HG03135 (cell line): ENCODE measurements around the gene KCNK1.

ENCODE experiments used
- ATAC-seq: cut with Tn5 transposase; IDR thresholded peaks from one replicate; pipeline ENCODE4 v1.9.1; 2021; ENCODE audit warnings: mild to moderate bottlenecking, moderate library complexity; ENCODE audit not compliant: unreplicated experiment

The KCNK1 gene

GRCh38 chr1:233635765-233636502 is 22.0 kb downstream of the KCNK1 start:
- no peak for ATAC-seq

- ATAC-seq, result no peak
These were observed 22.6 kb downstream of the KCNK1 start for GRCh38 chr1:233636503-233636877.

DNA sequence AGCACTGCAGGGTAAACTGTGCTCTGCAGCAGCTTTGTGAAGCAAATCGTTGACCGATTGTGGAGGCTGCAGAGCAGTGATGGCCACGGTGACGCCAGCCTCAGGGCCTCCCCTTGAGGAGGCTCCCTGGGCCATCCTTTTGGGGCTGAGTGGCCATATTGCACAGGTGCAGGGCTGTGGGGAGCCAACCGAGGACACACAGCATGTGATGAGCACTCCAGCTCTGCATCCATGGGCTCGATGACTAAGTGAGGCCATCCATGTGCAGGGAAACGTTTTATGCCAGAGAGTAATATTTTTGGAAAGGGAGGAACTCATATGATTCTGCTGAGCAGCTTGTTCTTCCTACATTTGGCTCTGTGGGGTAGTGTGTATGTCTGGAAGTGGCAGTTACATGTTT is 24.6 kb downstream of the KCNK1 start:
- ATAC-seq, result no peak

DNA sequence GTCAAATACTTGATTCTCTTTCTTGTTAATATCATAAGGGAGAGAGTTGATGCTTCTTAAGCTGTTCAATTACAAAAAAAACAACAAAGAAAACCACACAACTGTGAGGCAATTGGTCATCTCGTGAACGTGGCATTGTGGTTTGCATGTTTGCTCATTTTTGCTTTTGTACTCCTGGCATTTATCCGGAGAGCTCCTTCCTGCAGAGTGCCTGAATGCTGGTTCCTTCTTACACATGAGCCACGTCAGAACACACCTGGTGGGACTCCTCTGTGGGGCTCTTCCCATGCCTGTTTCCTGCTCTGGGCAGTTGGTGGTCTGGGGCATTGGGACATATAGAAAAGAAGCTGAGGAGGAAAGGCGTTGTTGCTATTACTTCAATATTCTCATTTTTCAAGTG is 25.7 kb downstream of the KCNK1 start:
- no peak for ATAC-seq

- ATAC-seq, result no peak
These were observed 26.3 kb downstream of the KCNK1 start for GRCh38 chr1:233640179-233640578.

DNA sequence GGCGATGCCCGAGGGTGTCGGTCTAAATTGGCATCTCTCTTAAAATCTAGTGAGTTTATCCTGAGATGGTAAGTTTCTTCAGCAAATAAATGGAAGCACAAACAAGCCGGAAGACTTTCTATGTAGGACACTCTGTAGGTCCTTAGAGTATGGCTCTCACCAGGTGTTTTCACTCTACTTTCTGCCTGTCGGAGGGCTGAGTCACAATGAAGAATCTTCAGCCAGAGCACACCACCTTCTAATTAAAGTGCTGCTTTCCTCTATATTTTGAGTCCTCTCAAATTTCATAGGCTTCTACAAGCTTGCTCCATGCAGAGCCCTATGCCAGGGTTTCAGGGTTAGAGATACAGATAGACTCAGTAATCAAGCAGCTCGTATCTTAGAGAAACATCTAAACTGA is 27.1 kb downstream of the KCNK1 start:
- no peak for ATAC-seq

DNA sequence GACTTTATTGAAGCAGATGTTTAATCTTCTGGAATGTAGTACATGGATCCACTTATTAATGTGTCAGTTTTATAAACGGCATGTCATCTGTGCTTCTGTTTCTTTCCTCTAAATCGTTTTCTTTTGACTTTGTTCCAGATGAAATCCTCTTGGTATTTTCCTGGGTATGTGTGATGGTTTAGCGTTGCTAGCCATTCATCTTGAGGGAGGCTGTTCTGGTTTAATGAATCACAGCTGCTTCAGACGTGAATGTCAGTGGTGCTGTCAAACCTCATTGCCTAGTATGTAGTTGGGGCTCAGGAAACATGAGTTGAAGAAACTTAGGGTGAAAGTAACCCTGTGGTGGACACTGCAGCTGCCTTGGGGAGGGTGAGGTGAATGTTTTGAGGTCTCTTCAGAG is 33.2 kb downstream of the KCNK1 start:
- no peak for ATAC-seq

GRCh38 chr1:233647636-233648035 is 33.7 kb downstream of the KCNK1 start:
- ATAC-seq, result no peak

DNA sequence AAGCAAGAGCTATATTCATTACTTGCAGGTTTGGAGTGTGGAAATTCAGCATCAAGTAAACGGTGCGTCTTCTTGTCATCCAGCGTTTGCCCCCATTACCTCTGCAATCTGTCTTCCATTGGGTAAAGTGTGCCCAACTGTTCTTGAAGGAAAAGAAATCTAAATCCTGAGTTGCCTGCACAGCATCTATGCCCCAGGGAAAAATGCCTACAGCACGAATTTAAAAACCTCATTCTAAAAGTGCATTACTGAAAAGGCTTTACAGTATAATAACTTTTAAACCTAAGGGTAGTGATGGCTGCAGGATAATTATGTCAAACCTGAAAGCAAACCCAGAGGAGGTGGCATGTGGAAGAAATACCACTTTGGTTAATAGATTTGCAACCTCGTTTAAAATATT is 37.2 kb downstream of the KCNK1 start:
- ATAC-seq, result no peak

DNA sequence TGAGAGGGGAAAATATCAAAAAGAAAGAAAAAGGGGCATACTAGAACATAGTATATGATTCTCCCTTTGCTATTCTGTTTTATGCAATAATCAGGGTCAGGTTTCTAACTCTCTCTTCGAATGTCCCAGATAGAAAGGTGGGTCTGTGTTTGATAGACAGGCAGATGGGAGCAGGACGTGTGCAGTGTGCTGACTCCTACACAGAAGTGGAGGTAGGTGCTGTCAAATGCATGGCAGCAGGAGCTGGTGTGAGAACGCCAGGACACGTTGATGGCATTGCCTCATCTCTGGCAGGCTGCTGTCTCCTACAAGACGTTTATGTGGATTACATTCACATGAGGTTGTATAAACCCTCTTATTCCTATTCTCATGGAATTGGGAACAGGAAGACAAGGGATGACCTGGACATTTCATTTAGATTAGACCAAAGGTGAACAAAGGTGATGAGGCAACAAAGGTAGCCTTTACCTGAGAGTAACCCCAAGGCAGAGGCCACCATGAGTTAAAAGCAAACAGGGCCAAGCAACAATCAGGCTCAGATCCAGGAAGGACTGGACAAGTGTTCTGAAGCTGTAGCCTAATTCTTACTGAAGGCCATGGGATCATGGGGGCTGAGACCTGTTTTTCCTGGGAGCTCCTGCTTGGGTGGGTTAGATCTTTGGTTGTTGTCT is 37.8 kb downstream of the KCNK1 start:
- ATAC-seq, result no peak

- no peak for ATAC-seq
These were observed 38.6 kb downstream of the KCNK1 start for GRCh38 chr1:233652526-233652925.

- ATAC-seq, result no peak
These were observed 40.9 kb downstream of the KCNK1 start for GRCh38 chr1:233654658-233655280.

- ATAC-seq, result no peak
These were observed 41.4 kb downstream of the KCNK1 start for GRCh38 chr1:233655301-233655740.

GRCh38 chr1:233656032-233656635 is 42.2 kb downstream of the KCNK1 start:
- no peak for ATAC-seq

DNA sequence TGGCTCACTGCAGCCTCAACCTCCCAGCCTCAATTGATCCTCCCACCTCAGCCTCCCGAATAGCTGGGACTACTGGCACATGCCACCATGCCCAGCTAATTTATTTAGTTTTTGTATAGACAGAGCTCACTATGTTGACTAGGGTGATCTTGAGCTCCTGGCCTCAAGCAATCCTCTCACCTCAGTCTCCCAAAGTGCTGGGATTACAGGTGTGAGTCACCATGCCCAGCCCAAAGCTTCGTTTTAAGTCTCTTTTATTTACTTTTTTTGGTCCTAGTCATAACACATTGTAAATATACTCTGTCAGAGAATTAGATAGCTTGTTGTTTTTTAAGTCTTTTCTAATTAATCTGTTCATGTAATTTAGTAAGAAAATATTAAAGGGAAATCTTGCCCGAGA is 42.8 kb downstream of the KCNK1 start:
- no peak for ATAC-seq

- no peak for ATAC-seq
These were observed 43.6 kb downstream of the KCNK1 start for GRCh38 chr1:233657466-233657865.

GRCh38 chr1:233659495-233659894 is 45.6 kb downstream of the KCNK1 start:
- ATAC-seq, result no peak

GRCh38 chr1:233661376-233662159 is 47.7 kb downstream of the KCNK1 start:
- ATAC-seq, result no peak

DNA sequence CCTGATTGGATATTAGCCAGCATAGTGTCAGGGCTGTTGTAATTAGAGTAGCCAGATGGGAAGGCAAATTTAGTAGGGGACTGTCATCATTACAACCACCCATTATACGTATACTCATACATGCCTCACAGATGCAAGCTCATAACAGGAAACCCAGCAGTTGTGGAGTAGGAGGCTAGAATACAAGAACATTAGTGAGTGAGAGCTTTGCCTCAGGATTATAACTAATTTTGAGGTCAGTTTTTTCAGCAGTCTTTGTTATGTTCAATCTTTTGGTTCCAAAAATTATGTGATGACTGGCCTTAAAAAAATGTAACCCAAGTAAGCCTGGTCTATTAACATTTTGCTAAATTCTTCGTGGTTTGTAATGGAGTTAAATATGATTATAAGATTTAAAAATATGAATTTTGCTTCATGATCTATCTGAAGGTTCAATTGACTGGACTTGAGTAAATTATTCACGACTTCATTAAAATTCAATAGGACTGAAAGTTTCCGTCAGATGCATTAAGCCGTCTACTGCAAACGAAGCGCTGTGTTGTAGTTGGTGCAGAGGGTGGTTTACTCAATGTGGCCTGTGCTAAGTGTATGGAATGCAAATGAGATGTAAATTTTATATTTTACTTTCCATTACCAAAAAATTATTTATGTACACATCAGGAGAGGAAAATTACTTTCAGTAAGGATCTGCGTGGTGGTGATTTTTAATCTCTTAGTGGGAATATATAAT is 48.8 kb downstream of the KCNK1 start:
- no peak for ATAC-seq

DNA sequence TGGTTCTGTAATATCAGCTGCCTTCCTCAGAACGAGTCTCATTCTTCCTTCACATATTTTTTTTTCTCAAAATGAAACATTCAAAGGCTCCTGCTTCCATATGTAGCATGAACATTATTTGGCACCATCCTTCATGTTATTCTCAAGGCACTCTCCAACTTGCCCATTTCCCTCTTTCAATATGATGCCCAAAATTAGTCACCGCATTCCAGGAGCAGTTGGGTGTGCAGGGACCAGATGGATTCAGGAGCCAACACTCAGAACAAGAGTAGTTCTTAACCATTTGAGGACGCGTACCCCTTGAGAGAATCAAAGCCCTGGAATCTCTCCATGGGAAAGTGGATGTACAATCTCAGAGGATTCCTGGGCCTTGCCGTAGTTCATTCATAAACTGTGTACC is 50.3 kb downstream of the KCNK1 start:
- ATAC-seq, result no peak
